ENCODE results near the gene VWA8. TPM values are rescaled to one million over a fixed set of nuclear protein-coding genes. Genes with fewer than 3 reads are reported as not detected.

The VWA8 gene
- total RNA-seq, 2 experiments from 2014 or later, result 14.9 to 17.4 TPM

- Mint-ChIP-seq H3K9me3 (ENCODE audit: low read depth) (no peaks in the 10 kb centered on the region), H3K27ac (no peak overlapping the region), H3K4me3 (no peak overlapping the region), H3K36me3 (peaks cover 15% of the 10 kb centered on the region), H3K27me3 (no peaks in the 10 kb centered on the region), H3K4me1 (no peaks in the 10 kb centered on the region)
- ATAC-seq (no peak), DNase-seq (no peak)
- CTCF ChIA-PET, result interaction anchor here (1.4 to 1.7 kb wide), 2 partner anchors 11 to 13 kb away, joined by 4 to 8 read pairs; no protein-coding TSS in a partner anchor
Measured at GRCh38 chr13:41678848-41679247, 282.1 kb downstream of the VWA8 start.

GRCh38 chr13:41678249-41678648 lies 282.7 kb downstream of the VWA8 start:
- CTCF ChIA-PET, result interaction anchor here (1.4 to 1.7 kb wide), 2 partner anchors 10 to 13 kb away, joined by 4 to 8 read pairs; no protein-coding TSS in a partner anchor
- Mint-ChIP-seq H3K27me3 (no peaks in the 10 kb centered on the region), H3K36me3 (peaks cover 10% of the 10 kb centered on the region), H3K4me3 (no peak overlapping the region), H3K4me1 (no peaks in the 10 kb centered on the region), H3K27ac (no peak overlapping the region), H3K9me3 (ENCODE audit: low read depth) (no peaks in the 10 kb centered on the region)
- DNase-seq (no peak), ATAC-seq (no peak)

DNA sequence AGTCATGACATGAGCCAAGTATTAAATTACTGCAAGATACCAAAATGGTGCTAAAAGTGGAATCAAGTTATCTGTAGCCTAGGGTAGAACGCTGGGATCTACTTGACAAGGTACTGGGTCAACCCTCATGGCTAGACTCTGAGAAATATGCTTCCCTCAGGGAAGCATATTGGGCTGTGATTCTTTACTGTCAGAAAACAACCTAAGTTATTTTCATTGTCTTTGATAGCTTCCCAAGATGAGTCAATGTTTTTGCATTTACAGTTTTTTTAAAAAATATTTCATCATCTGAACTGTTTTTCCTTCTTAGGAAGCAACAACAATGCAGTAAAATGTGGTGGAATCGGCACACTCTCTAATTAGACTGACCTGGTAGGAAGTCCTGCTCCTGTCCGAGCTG lies 285.6 kb downstream of the VWA8 start:
- Mint-ChIP-seq H3K9me3 (ENCODE audit: low read depth) (no peaks in the 10 kb centered on the region), H3K27ac (no peak overlapping the region), H3K4me3 (no peak overlapping the region), H3K36me3 (no peaks in the 10 kb centered on the region), H3K27me3 (no peaks in the 10 kb centered on the region), H3K4me1 (no peaks in the 10 kb centered on the region)
- ATAC-seq, result no peak
- DNase-seq, result no peak
- CTCF ChIA-PET, result no interaction called here

DNA sequence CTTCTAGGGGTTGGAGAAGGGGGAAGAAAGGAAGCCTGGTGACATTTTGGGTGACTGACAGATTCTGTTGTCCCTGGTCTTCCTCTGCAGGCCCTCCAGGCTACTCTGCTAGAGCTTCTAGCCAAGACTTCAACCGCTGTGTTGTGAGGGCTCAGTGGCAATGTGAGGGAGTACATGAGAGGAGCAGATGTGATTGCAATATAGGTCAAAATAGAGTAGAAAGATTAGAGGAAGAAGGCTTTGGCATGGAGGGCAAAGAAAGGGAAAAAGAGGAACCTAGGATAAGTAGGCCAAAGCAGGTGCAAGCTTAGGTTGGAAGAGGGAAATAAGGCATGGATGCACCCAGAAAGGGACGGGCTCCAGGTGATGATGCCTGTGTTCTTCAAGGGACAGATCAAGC lies 286.7 kb downstream of the VWA8 start:
- no peak for DNase-seq
- H3K4me1 Mint-ChIP-seq, result no peaks in the 10 kb centered on the region
- no peaks in the 10 kb centered on the region for H3K9me3 Mint-ChIP-seq (ENCODE audit: low read depth)
- H3K27me3 Mint-ChIP-seq, result no peaks in the 10 kb centered on the region
- peaks cover 2% of the 10 kb centered on the region for H3K36me3 Mint-ChIP-seq
- H3K4me3 Mint-ChIP-seq, result no peak overlapping the region
- H3K27ac Mint-ChIP-seq, result no peak overlapping the region
- no peak for ATAC-seq
- CTCF ChIA-PET, result no interaction called here

GRCh38 chr13:41673640-41674039 lies 287.3 kb downstream of the VWA8 start:
- Mint-ChIP-seq H3K4me1 (no peaks in the 10 kb centered on the region), H3K36me3 (peaks cover 2% of the 10 kb centered on the region), H3K27me3 (no peaks in the 10 kb centered on the region), H3K4me3 (no peak overlapping the region), H3K27ac (no peak overlapping the region), H3K9me3 (ENCODE audit: low read depth) (no peaks in the 10 kb centered on the region)
- ATAC-seq (no peak), DNase-seq (no peak)
- CTCF ChIA-PET, result no interaction called here

- Mint-ChIP-seq H3K4me3 (no peak overlapping the region), H3K4me1 (no peaks in the 10 kb centered on the region), H3K9me3 (ENCODE audit: low read depth) (no peaks in the 10 kb centered on the region), H3K27me3 (no peaks in the 10 kb centered on the region), H3K27ac (no peak overlapping the region), H3K36me3 (peaks cover 2% of the 10 kb centered on the region)
- DNase-seq, result no peak
- ATAC-seq, result no peak
- CTCF ChIA-PET, result interaction anchor here (0.8 kb wide), 2 partner anchors 212 to 438 kb away, joined by 3 read pairs; no protein-coding TSS in a partner anchor
Measured at GRCh38 chr13:41670873-41671443, 290.0 kb downstream of the VWA8 start.

- CTCF ChIA-PET, result interaction anchor here (0.6 to 3.2 kb wide), 16 partner anchors 11 to 482 kb away, joined by 3 to 56 read pairs (median 4); partner anchors contain the start of genes DGKH and RGCC
- no peaks in the 10 kb centered on the region for H3K9me3 Mint-ChIP-seq (ENCODE audit: low read depth)
- H3K27ac Mint-ChIP-seq, result no peak overlapping the region
- no peak overlapping the region for H3K4me3 Mint-ChIP-seq
- DNase-seq, result peak; percentile 60
- no peaks in the 10 kb centered on the region for H3K4me1 Mint-ChIP-seq
- ATAC-seq, result peak; percentile 91
- no peaks in the 10 kb centered on the region for H3K27me3 Mint-ChIP-seq
- peaks cover 2% of the 10 kb centered on the region for H3K36me3 Mint-ChIP-seq
Measured at GRCh38 chr13:41668130-41668757, 292.7 kb downstream of the VWA8 start.

DNA sequence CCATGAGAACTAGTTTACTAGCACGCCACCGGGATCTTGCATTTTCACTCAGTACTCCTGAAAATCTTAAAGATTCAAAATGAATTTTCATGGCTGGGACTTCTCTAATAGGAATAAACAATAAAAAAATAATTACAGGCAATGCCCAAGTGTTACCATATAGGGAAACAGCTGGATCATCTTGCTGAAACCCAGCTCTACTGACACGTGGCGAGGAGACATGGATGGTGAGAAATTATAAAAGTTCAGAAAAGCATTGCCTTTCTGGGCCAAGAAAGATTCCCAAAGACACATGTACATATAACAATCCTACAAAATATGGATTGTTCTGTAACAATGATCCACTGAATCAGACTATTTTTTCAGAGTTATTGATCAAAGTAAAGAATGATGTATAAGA lies 294.3 kb downstream of the VWA8 start:
- Mint-ChIP-seq H3K4me3 (no peak overlapping the region), H3K4me1 (no peaks in the 10 kb centered on the region), H3K27me3 (no peaks in the 10 kb centered on the region), H3K36me3 (peaks cover 2% of the 10 kb centered on the region), H3K27ac (no peak overlapping the region), H3K9me3 (ENCODE audit: low read depth) (no peaks in the 10 kb centered on the region)
- CTCF ChIA-PET, result interaction anchor here (1.1 to 2.7 kb wide), 2 partner anchors 21 to 208 kb away, joined by 4 to 11 read pairs; partner anchors contain the start of gene RGCC
- DNase-seq (no peak), ATAC-seq (no peak)

DNA sequence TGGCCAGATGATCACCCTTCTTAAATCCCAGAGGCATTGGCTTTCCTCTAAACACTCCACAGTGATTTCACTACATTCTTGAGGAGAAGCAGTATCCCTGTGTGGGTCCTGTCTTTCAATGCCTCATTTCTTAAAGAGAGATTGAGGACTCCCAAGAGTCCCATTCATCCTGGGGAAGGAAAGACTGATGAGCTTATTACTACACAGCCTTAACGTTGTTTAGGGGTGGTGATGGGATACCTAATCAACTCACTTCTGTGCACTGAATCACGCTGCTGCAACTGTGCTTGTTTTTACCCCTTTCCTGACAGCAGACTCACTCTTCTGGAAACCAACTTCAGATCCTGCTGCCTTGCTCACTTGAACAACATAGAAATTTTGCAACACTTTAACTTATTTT lies 300.5 kb downstream of the VWA8 start:
- Mint-ChIP-seq H3K36me3 (no peaks in the 10 kb centered on the region), H3K27me3 (no peaks in the 10 kb centered on the region), H3K4me3 (no peak overlapping the region), H3K9me3 (ENCODE audit: low read depth) (no peaks in the 10 kb centered on the region), H3K4me1 (no peaks in the 10 kb centered on the region), H3K27ac (no peak overlapping the region)
- CTCF ChIA-PET, result interaction anchor here (1.0 kb wide), 1 partner anchor 7 kb away, joined by 3 read pairs; no protein-coding TSS in a partner anchor
- ATAC-seq (no peak), DNase-seq (no peak)

GRCh38 chr13:41658057-41658661 lies 302.8 kb downstream of the VWA8 start:
- H3K4me3 Mint-ChIP-seq, result no peak overlapping the region
- no peak for ATAC-seq
- H3K36me3 Mint-ChIP-seq, result no peaks in the 10 kb centered on the region
- CTCF ChIA-PET, result interaction anchor here (2.9 kb wide), 1 partner anchor 10 kb away, joined by 15 read pairs; no protein-coding TSS in a partner anchor
- H3K27me3 Mint-ChIP-seq, result no peaks in the 10 kb centered on the region
- DNase-seq, result no peak
- H3K27ac Mint-ChIP-seq, result no peak overlapping the region
- no peaks in the 10 kb centered on the region for H3K4me1 Mint-ChIP-seq
- no peaks in the 10 kb centered on the region for H3K9me3 Mint-ChIP-seq (ENCODE audit: low read depth)

DNA sequence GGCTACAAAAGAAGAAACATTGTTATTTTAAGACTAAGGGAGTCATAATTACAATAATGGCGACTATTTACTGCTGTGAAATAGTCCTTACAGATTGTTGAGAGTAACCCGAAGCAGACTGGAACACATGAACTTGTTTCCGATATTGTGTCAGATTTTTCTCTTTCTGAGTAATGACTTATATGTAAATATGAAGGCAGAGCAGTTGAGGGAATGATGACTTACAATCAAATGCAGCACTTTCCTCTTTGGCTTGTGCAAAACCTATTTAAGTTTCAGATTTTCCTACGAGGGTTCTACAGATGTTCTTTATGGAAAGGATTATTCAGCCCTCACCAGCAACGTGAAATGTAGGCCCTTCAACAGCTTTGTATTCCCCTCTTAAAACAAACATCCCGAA lies 304.9 kb downstream of the VWA8 start:
- Mint-ChIP-seq H3K4me3 (no peak overlapping the region), H3K27ac (no peak overlapping the region), H3K9me3 (ENCODE audit: low read depth) (no peaks in the 10 kb centered on the region), H3K4me1 (no peaks in the 10 kb centered on the region), H3K36me3 (no peaks in the 10 kb centered on the region), H3K27me3 (no peaks in the 10 kb centered on the region)
- ATAC-seq (no peak), DNase-seq (no peak)
- CTCF ChIA-PET, result interaction anchor here (1.7 to 2.9 kb wide), 2 partner anchors 12 to 198 kb away, joined by 4 to 15 read pairs; no protein-coding TSS in a partner anchor

- ATAC-seq (no peak), DNase-seq (no peak)
- no peaks in the 10 kb centered on the region for H3K27me3 Mint-ChIP-seq
- H3K27ac Mint-ChIP-seq, result no peak overlapping the region
- H3K36me3 Mint-ChIP-seq, result no peaks in the 10 kb centered on the region
- no peaks in the 10 kb centered on the region for H3K9me3 Mint-ChIP-seq (ENCODE audit: low read depth)
- H3K4me1 Mint-ChIP-seq, result peaks cover 2% of the 10 kb centered on the region
- no peak overlapping the region for H3K4me3 Mint-ChIP-seq
- CTCF ChIA-PET, result interaction anchor here (0.7 kb wide), 1 partner anchor 271 kb away, joined by 4 read pairs; no protein-coding TSS in a partner anchor
Measured at GRCh38 chr13:41654796-41655195, 306.1 kb downstream of the VWA8 start.

GRCh38 chr13:41652735-41653361 lies 308.1 kb downstream of the VWA8 start:
- Mint-ChIP-seq H3K27me3 (no peaks in the 10 kb centered on the region), H3K9me3 (ENCODE audit: low read depth) (no peaks in the 10 kb centered on the region), H3K27ac (no peak overlapping the region), H3K4me1 (peaks cover 2% of the 10 kb centered on the region), H3K4me3 (no peak overlapping the region), H3K36me3 (no peaks in the 10 kb centered on the region)
- CTCF ChIA-PET, result interaction anchor here (0.8 to 4.6 kb wide), 16 partner anchors 8 to 393 kb away, joined by 3 to 42 read pairs (median 3); partner anchors contain the start of gene RGCC
- ATAC-seq, result no peak
- no peak for DNase-seq

All from activated CD8-positive, alpha-beta memory T cell treated with anti-CD3 and anti-CD28 coated beads, Interleukin-2, amount 10 ng/mL, durations not matched to agents 7 days and 5 days (primary cell).